ENCODE measurements around the gene PURB. TPM values are rescaled to one million over a fixed set of nuclear protein-coding genes. Genes with fewer than 3 reads are reported as not detected.
A peak's percentile ranks its signal among the peaks of the same experiment; 100 is the strongest.
"Not testable (repeated sequence)": the region's sequence is repeated elsewhere in the genome, so short reads cannot be mapped to it uniquely, and the experiment has no call there.

Gene PURB
- total RNA-seq, result 10 to 100 TPM; 23.5 to 26.3 TPM
- polyA plus RNA-seq (ENCODE audit: insufficient read length in 6 of 6), result 10 to 100 TPM; 33.7 to 38.7 (median 36.4) TPM
- long read RNA-seq, donor 1, full-length matches to known transcripts, result 90 of 90 reads
- long read RNA-seq, donor 1, partial matches to known transcripts, result 0 of 90 reads
- long read RNA-seq, donor 1, other reads (novel, unspliced or antisense), result 0 of 90 reads
- long read RNA-seq, donor 2, full-length matches to known transcripts, result 92 of 92 reads
- long read RNA-seq, donor 2, partial matches to known transcripts, result 0 of 92 reads
- long read RNA-seq, donor 2, other reads (novel, unspliced or antisense), result 0 of 92 reads
- long read RNA-seq, donor 3, full-length matches to known transcripts, result 37 of 45 reads
- long read RNA-seq, donor 3, partial matches to known transcripts, result 8 of 45 reads
- long read RNA-seq, donor 3, other reads (novel, unspliced or antisense), result 0 of 45 reads
- long read RNA-seq, donor 4, result 0 reads
- long read RNA-seq, donor 5, full-length matches to known transcripts, result 61 of 61 reads
- long read RNA-seq, donor 5, partial matches to known transcripts, result 0 of 61 reads
- long read RNA-seq, donor 5, other reads (novel, unspliced or antisense), result 0 of 61 reads
- long read RNA-seq, donor 6, full-length matches to known transcripts, result 40 of 40 reads
- long read RNA-seq, donor 6, partial matches to known transcripts, result 0 of 40 reads
- long read RNA-seq, donor 6, other reads (novel, unspliced or antisense), result 0 of 40 reads
- long read RNA-seq, donor 7, full-length matches to known transcripts, result 24 of 24 reads
- long read RNA-seq, donor 7, partial matches to known transcripts, result 0 of 24 reads
- long read RNA-seq, donor 7, other reads (novel, unspliced or antisense), result 0 of 24 reads
- long read RNA-seq, donor 8, full-length matches to known transcripts, result 47 of 47 reads
- long read RNA-seq, donor 8, partial matches to known transcripts, result 0 of 47 reads
- long read RNA-seq, donor 8, other reads (novel, unspliced or antisense), result 0 of 47 reads
- long read RNA-seq, donor 9, result 0 reads
- long read RNA-seq, donor 10, result 0 reads
- long read RNA-seq, donor 11, full-length matches to known transcripts, result 59 of 59 reads
- long read RNA-seq, donor 11, partial matches to known transcripts, result 0 of 59 reads
- long read RNA-seq, donor 11, other reads (novel, unspliced or antisense), result 0 of 59 reads
- long read RNA-seq, donor 12, full-length matches to known transcripts, result 44 of 44 reads
- long read RNA-seq, donor 12, partial matches to known transcripts, result 0 of 44 reads
- long read RNA-seq, donor 12, other reads (novel, unspliced or antisense), result 0 of 44 reads

- Histone ChIP-seq H3K9me3 (no peaks in the 10 kb centered on the region), H3K4me3 (peak within 1 kb of the TSS; percentile 90 to 96), H3K4me1 (peaks cover 28 to 46% of the 10 kb centered on the region in 2 donors), H3K36me3 (no peaks in the 10 kb centered on the region), H3K27me3 (no peaks in the 10 kb centered on the region), H3K27ac (peak within 1 kb of the TSS; percentile 97 to 99)
- ATAC-seq (peak; percentile 94), DNase-seq (peak; percentile 93 to 98 (median 96))
- intact Hi-C loops (cut with DNase I), result no loop called here
- TF ChIP-seq CTCF (IDR thresholded peaks at IDR 0.05), result no peak
Measured at GRCh38 chr7:44885394-44886317, at the start of gene PURB. Gene PURB (minus strand): TSS chr7:44885530. CDS start chr7:44885348, 182 bp downstream.

- no peak for TF ChIP-seq CTCF (IDR thresholded peaks at IDR 0.05)
- no peaks in the 10 kb centered on the region for H3K4me1 ChIP-seq
- H3K27ac ChIP-seq, result no peak overlapping the region
- no peak for DNase-seq
- intact Hi-C loops (cut with DNase I), result no loop called here
- ATAC-seq, result no peak
- H3K27me3 ChIP-seq, result peaks cover 0 to 6% of the 10 kb centered on the region in 2 donors
- no peak overlapping the region for H3K4me3 ChIP-seq
- H3K36me3 ChIP-seq, result no peaks in the 10 kb centered on the region
- H3K9me3 ChIP-seq, result no peaks in the 10 kb centered on the region
Measured at GRCh38 chr7:44935016-44935415, 49.7 kb upstream of the PURB start.

GRCh38 chr7:44934510-44934909 is 49.2 kb upstream of the PURB start:
- ATAC-seq; H3K9me3 ChIP-seq; H3K36me3 ChIP-seq; intact Hi-C loops (cut with DNase I); H3K27me3 ChIP-seq; DNase-seq; H3K27ac ChIP-seq; H3K4me1 ChIP-seq; H3K4me3 ChIP-seq: not testable (repeated sequence)

- Histone ChIP-seq H3K36me3 (no peaks in the 10 kb centered on the region), H3K27ac (no peak overlapping the region), H3K27me3 (peaks cover 0 to 6% of the 10 kb centered on the region in 2 donors), H3K9me3 (no peaks in the 10 kb centered on the region), H3K4me1 (no peaks in the 10 kb centered on the region), H3K4me3 (no peak overlapping the region)
- intact Hi-C loops (cut with DNase I), result no loop called here
- no peak for DNase-seq
- no peak for ATAC-seq
- TF ChIP-seq CTCF (IDR thresholded peaks at IDR 0.05), result no peak
Measured at GRCh38 chr7:44930921-44931320, 45.6 kb upstream of the PURB start.
